Upper lobe of left lung (tissue), 4 donors: ENCODE data around the gene LIPK.

ENCODE experiments used
- CTCF ChIP-seq, 6 experiments: fragments of 450-650 bp in 4 of 6; fragments of 200-600 bp in 2 of 6; sonication (generic) in 2 of 6; IDR thresholded peaks; one replicate each; pipeline ENCODE4 v1.5.1; 2016 to 2019; ENCODE audit warnings: antibody characterized with exemption in 6 of 6
- EP300 ChIP-seq, 4 donors: sonication (generic); formaldehyde crosslinking; IDR thresholded peaks; one replicate each; pipeline ENCODE4 v1.5.1; 2017; ENCODE audit warnings: antibody characterized with exemption in 4 of 4, control low read depth in 2 of 4
- POLR2A ChIP-seq, 4 donors: fragments of 450-650 bp; IDR thresholded peaks; one replicate each; pipeline ENCODE4 v1.5.1; 2016 to 2017; ENCODE audit warnings: antibody characterized with exemption in 4 of 4, mild to moderate bottlenecking in 2 of 4
- POLR2AphosphoS5 ChIP-seq, 2 donors: sonication (generic); formaldehyde crosslinking; IDR thresholded peaks; one replicate each; pipeline ENCODE4 v1.5.1; 2017; ENCODE audit warnings: antibody characterized with exemption in 2 of 2

DNA sequence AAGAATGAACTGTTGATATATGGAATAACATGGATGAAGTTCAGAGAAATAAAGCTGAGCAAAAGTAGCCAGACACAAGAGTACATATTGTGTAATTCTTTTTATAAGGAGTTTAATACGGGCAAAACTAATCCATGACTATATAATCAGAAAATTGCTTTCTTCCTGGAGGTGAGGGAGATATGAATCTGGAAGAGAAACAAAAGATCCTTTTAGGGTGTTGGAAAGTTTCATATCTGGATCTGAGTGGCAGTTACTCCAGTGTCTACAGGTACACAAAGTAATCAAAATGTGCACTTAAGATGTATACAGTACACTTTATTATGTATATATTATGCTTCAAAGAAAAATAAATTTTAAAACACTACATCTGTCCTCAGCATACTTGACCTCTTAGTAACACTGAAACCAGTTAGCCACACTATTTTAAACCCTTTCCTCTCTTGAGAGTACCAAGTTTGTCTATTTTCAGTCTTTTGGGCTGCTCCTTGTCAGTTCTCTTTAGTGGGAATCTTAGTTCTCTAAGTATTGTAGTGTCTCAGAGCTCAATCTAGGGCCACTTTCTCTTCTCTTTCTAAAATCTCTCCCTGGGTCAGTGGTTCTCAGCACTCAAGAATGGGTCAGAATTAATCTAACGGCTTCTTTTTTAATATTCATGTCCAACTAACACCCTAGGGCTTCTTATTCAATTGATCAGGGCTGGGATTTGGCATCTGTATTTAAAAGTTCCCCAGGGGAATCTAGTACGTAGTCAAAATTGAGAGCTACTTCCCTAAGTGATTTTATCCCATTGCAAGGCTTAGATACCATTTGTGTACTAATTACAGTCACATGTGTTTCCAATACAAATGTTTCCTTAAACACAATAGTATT lies 46.1 kb upstream of the LIPK start:
- TF ChIP-seq POLR2A (IDR thresholded peaks at IDR 0.05) (no peak), POLR2AphosphoS5 (IDR thresholded peaks at IDR 0.05) (no peak), CTCF (IDR thresholded peaks at IDR 0.05) (no peak), EP300 (IDR thresholded peaks at IDR 0.05) (no peak)
